GM18511 (cell line): ENCODE results near the gene SLC22A13.

Experiments used
- ATAC-seq: cut with Tn5 transposase; IDR thresholded peaks from one replicate; pipeline ENCODE4 v1.9.1; 2021; ENCODE audit warnings: mild to moderate bottlenecking, moderate library complexity; ENCODE audit not compliant: unreplicated experiment

SLC22A13 gene

DNA sequence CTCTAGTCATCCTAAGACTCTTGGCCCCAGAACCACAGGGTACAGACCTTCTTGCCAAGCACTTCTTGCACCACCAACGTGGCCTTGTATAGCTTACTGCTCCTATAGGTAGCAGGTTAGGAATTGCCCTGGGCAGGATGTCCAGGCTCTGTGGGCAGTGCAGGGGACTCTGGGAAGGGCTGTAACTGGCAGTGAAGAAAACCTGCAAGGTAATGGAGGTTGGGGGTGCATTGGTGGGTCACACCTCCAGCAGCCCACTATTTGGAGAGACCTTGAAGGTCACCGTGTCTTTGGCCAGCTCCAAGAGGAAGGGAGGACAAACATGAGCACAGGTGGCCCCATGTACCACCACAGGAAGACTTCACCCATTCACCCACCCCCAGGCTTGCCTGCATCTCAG lies 59.6 kb downstream of the SLC22A13 start:
- no peak for ATAC-seq

DNA sequence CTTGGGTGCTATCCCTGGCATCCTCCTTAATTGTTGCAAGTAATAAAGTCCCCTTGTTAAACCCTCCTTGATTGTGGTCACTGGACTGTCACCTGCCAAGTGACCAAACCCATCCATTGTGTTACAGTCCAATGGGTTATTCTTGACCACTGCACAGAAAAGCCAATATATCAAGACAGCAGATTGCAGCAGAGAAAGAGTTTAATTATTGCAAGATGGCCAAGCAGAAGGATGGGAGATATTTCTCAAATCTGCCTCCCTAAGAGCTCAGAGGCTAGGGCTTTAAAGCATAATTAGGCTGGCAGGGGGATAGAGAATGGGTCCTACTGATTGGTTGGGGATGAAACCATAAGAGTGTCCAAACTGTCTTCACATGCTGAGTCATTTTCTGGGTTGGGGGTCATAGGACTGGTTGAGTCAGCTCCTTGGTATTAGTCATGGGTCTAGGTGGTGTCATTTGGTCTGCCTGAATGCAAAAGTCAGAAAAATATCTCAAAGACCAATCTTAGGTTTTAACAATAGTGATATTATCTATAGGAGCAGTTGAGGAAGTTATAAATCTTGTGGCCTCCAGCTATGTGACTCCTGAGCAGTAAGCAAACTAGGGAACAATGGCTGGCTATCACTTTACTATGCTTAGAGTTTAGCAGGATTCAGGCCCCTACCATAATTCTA lies 61.9 kb downstream of the SLC22A13 start:
- ATAC-seq = no peak
